Upper lobe of left lung (tissue), 4 donors: Measurements from ENCODE around the gene PPP6R1.

ENCODE experiments used
- EP300 ChIP-seq, 4 donors: sonication (generic); formaldehyde crosslinking; IDR thresholded peaks; one replicate each; pipeline ENCODE4 v1.5.1; 2017; ENCODE audit warnings: antibody characterized with exemption in 4 of 4, control low read depth in 2 of 4
- POLR2A ChIP-seq, 4 donors: fragments of 450-650 bp; IDR thresholded peaks; one replicate each; pipeline ENCODE4 v1.5.1; 2016 to 2017; ENCODE audit warnings: antibody characterized with exemption in 4 of 4, mild to moderate bottlenecking in 2 of 4
- POLR2AphosphoS5 ChIP-seq, 2 donors: sonication (generic); formaldehyde crosslinking; IDR thresholded peaks; one replicate each; pipeline ENCODE4 v1.5.1; 2017; ENCODE audit warnings: antibody characterized with exemption in 2 of 2
- TF ChIP-seq, protein P1 (sequence below), 6 experiments: fragments of 450-650 bp in 4 of 6; fragments of 200-600 bp in 2 of 6; sonication (generic) in 2 of 6; IDR thresholded peaks; one replicate each; pipeline ENCODE4 v1.5.1; 2016 to 2019; ENCODE audit warnings: antibody characterized with exemption in 6 of 6

DNA sequence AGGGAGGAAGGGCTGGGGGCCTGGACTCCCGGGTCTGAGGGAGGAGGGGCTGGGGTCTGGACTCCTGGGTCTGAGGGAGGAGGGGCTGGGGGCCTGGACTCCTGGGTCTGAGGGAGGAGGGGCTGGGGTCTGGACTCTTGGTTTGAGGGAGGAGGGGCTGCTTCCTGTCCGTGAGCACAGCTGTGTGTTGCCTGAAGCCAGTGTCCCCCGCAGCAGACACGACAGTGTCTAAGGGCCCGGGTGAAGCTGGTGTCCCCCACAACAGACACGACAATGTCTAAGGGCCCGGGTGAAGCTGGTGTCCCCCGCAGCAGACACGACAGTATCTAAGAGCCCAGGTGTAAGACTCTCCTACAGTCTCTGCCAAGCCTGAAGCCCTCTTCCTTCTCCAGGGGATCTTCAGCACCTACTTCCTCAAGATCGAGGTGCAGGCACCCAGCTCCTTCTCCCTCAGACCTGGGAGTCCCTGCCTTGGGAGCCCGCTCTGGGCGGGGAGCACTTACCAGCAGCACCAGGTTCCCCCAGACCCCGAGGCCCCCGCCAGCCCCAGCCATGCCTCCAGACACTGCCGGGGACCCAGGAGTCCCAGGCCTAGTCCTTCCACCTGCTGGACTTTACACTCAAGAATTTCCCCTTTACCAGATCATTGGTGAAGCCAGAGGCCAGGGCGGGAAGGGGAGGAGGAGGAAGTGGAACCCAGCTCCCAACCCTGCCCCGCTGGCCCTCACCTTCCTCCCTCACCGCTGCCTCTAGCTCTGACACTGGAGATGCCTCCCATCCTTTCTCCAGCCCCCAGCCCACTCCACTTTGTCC, 49.7 kb downstream of the PPP6R1 start, which contains the start of gene PTPRH:
- TF ChIP-seq, protein P1, sequence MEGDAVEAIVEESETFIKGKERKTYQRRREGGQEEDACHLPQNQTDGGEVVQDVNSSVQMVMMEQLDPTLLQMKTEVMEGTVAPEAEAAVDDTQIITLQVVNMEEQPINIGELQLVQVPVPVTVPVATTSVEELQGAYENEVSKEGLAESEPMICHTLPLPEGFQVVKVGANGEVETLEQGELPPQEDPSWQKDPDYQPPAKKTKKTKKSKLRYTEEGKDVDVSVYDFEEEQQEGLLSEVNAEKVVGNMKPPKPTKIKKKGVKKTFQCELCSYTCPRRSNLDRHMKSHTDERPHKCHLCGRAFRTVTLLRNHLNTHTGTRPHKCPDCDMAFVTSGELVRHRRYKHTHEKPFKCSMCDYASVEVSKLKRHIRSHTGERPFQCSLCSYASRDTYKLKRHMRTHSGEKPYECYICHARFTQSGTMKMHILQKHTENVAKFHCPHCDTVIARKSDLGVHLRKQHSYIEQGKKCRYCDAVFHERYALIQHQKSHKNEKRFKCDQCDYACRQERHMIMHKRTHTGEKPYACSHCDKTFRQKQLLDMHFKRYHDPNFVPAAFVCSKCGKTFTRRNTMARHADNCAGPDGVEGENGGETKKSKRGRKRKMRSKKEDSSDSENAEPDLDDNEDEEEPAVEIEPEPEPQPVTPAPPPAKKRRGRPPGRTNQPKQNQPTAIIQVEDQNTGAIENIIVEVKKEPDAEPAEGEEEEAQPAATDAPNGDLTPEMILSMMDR (IDR thresholded peaks at IDR 0.05): no peak
- TF ChIP-seq EP300 (IDR thresholded peaks at IDR 0.05) (no peak), POLR2A (IDR thresholded peaks at IDR 0.05) (no peak), POLR2AphosphoS5 (IDR thresholded peaks at IDR 0.05) (no peak)
